Esophagus squamous epithelium (tissue), 5 donors: ENCODE data around the gene RASAL2. TPM values are rescaled to one million over a fixed set of nuclear protein-coding genes. Genes with fewer than 3 reads are reported as not detected.
A peak's percentile ranks its signal among the peaks of the same experiment; 100 is the strongest.
"Not testable (repeated sequence)": the region's sequence is repeated elsewhere in the genome, so short reads cannot be mapped to it uniquely, and the experiment has no call there.

Experiments
- DNase-seq: peaks from one replicate; lab custom pipeline; 2025; lab: John Stamatoyannopoulos, UW
- H3K27ac ChIP-seq, 4 donors: fragments of 200-600 bp; sonication (generic); one replicate each; pipeline ENCODE4 v1.5.1; 2016 to 2019; ENCODE audit warnings: mild to moderate bottlenecking in 1 of 4
- H3K27me3 ChIP-seq, 4 donors: fragments of 200-600 bp; sonication (generic); 1 replicate in 3 of 4; 2 replicates in 1 of 4; pipeline versions ENCODE4 v1.5.1 to v1.6.0; 2017 to 2021; ENCODE audit warnings: antibody characterized with exemption in 1 of 4
- H3K36me3 ChIP-seq, 3 donors: fragments of 200-600 bp; sonication (generic); one replicate each; pipeline ENCODE4 v1.5.1; 2016 to 2019
- H3K4me1 ChIP-seq, 3 donors: fragments of 200-600 bp; sonication (generic); one replicate each; pipeline ENCODE4 v1.5.1; 2017 to 2019
- H3K4me3 ChIP-seq, 4 donors: fragments of 200-600 bp; sonication (generic); 1 replicate in 3 of 4; 2 replicates in 1 of 4; pipeline ENCODE4 v1.5.1; 2016 to 2019; ENCODE audit warnings: mild to moderate bottlenecking in 2 of 4, moderate library complexity in 1 of 4
- H3K9me3 ChIP-seq, 3 donors: fragments of 200-600 bp; sonication (generic); one replicate each; pipeline ENCODE4 v1.5.1; 2016 to 2019
- CTCF ChIP-seq, 6 experiments: fragments of 450-650 bp in 4 of 6; fragments of 200-600 bp in 2 of 6; sonication (generic) in 2 of 6; IDR thresholded peaks; one replicate each; pipeline ENCODE4 v1.5.1; 2016 to 2019; ENCODE audit warnings: antibody characterized with exemption in 6 of 6, mild to moderate bottlenecking in 4 of 6, moderate library complexity in 4 of 6
- POLR2A ChIP-seq, 4 donors: fragments of 450-650 bp; IDR thresholded peaks; one replicate each; pipeline ENCODE4 v1.6.1; 2017; ENCODE audit warnings: antibody characterized with exemption in 4 of 4, mild to moderate bottlenecking in 4 of 4, moderate library complexity in 3 of 4
- WGBS, 2 donors: methylation state at CpG; one replicate each; pipeline ENCODE4 v1.1.5; 2018; 5-methylcytosine and 5-hydroxymethylcytosine counted together
- intact Hi-C: fragments of 100-400 bp; cut with DNase I; formaldehyde crosslinking; loops from one replicate; pipeline ENCODE4 v1.15.0; 2022
- total RNA-seq, 4 donors: library from RNA; depleted of rRNA; stranded (reverse); fragments of >200 nt; gene quantifications; one replicate each; pipeline ENCODE4 v1.1.0, GENCODE V29; 2016
- donor health status: DM: yes; HTN: yes; CAD: no.

Gene RASAL2
- total RNA-seq, 4 donors from 2014 or later: 20.4 to 29.8 (median 25.5) TPM

DNA sequence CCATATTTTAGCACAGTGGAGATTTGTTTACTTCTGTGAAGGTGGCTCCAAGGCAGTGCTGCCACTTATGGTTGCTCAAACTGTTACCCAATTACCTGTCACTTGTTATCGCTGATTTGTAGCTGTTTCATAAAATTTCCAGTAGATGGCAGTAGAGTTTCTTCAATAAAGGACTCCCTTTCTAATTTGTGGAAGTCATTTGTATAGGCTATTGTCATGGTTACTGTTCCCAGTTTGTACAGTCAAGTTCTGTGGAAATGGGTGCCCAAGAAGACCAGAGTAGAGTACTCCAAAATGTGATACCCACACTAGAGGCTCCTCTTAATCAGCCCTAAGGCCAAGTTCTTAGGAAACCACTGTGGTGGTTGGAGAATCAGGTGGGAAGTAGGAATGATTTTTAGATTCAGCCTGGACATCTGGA, 216.8 kb downstream of the RASAL2 start:
- 0% methylated on average over 1 of the region's 1 CpG for WGBS, 2 donors
- intact Hi-C loops: no loop called here

DNA sequence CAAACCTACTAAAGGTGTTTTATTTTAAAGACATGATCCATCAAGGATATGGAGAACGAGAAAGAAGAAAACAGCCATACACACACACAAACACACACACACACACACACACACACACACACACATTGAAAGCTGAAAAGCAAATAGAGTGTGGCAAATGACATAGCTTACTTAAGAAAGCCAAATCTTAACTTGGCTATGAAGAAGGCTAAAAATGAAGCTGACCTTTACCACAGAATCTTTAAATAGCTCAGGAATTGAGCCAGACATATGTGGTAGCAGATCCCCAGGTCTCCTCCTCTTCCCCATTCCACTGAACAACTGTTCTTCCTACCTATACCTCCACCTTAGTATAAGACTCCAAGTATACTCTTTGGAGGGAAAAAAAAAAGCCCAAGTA, 217.3 kb downstream of the RASAL2 start:
- 29 to 67% methylated on average over 1 of the region's 1 CpG for WGBS, 2 donors
- TF ChIP-seq POLR2A (IDR thresholded peaks at IDR 0.05) (no peak), CTCF (IDR thresholded peaks at IDR 0.05) (no peak)
- no peaks in the 10 kb centered on the region for H3K27me3 ChIP-seq
- H3K27ac ChIP-seq: no peak overlapping the region
- intact Hi-C loops: no loop called here
- H3K4me1 ChIP-seq: peaks cover 0 to 18% (median 0%) of the 10 kb centered on the region in 3 donors
- no peak for DNase-seq
- H3K9me3 ChIP-seq: no peaks in the 10 kb centered on the region
- no peak overlapping the region for H3K4me3 ChIP-seq
- no peaks in the 10 kb centered on the region for H3K36me3 ChIP-seq

More for the DNA sequence above, 216.8 kb downstream of the RASAL2 start:
- DNase-seq: no peak
- TF ChIP-seq CTCF (IDR thresholded peaks at IDR 0.05): peak; percentile 35 to 86 (median 76)
- TF ChIP-seq POLR2A (IDR thresholded peaks at IDR 0.05): no peak
- no peaks in the 10 kb centered on the region for H3K36me3 ChIP-seq
- no peaks in the 10 kb centered on the region for H3K9me3 ChIP-seq
- no peak overlapping the region for H3K27ac ChIP-seq
- no peak overlapping the region for H3K4me3 ChIP-seq
- H3K27me3 ChIP-seq: no peaks in the 10 kb centered on the region
- H3K4me1 ChIP-seq: peaks cover 0 to 18% (median 0%) of the 10 kb centered on the region in 3 donors

DNA sequence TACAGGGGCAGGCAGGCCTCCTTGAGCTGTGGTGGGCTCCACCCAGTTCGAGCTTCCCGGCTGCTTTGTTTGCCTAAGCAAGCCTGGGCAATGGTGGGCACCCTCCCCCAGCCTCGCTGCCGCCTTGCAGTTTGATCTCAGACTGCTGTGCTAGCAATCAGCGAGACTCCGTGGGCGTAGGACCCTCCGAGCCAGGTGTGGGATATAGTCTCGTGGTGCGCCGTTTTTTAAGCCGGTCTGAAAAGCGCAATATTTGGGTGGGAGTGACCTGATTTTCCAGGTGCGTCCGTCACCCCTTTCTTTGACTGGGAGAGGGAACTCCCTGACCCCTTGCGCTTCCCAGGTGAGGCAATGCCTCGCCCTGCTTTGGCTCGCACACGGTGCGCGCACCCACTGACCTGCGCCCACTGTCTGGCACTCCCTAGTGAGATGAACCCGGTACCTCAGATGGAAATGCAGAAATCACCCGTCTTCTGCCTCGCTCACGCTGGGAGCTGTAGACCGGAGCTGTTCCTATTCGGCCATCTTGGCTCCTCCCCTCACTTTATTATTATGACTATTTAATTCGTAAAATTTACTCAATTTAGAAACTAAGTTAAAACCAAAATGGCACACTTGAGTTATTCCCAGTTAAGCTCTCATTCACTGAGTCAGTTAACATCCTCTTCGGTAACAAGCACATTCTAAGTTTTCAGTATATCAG, 226.5 kb downstream of the RASAL2 start:
- DNase-seq, intact Hi-C loops, H3K27me3 ChIP-seq, H3K9me3 ChIP-seq, H3K36me3 ChIP-seq: not testable (repeated sequence)
- Histone ChIP-seq H3K4me3 (peak overlapping the region; percentile 24 to 57 (median 42)), H3K4me1 (peaks cover 0 to 32% (median 6%) of the 10 kb centered on the region in 3 donors), H3K27ac (peak overlapping the region; percentile 48 to 82 (median 73))
- peak in 1 of 6 experiments; percentile 14 for TF ChIP-seq CTCF (IDR thresholded peaks at IDR 0.05)
- WGBS, 2 donors: 60 to 78% methylated on average over 10 to 14 of the region's 30 CpGs

GRCh38 chr1:178323067-178323466, 229.2 kb downstream of the RASAL2 start:
- no peak for DNase-seq
- Histone ChIP-seq H3K4me1 (peaks cover 0 to 32% (median 6%) of the 10 kb centered on the region in 3 donors), H3K9me3 (no peaks in the 10 kb centered on the region), H3K4me3 (no peak overlapping the region), H3K27me3 (no peaks in the 10 kb centered on the region), H3K36me3 (no peaks in the 10 kb centered on the region), H3K27ac (peak overlapping the region in 2 of 4 donors; percentile 9 to 20)
- WGBS, 2 donors: 36 to 48% methylated on average over 1 of the region's 1 CpG
- intact Hi-C loops: no loop called here
- no peak for TF ChIP-seq POLR2A (IDR thresholded peaks at IDR 0.05)
- TF ChIP-seq CTCF (IDR thresholded peaks at IDR 0.05): no peak

GRCh38 chr1:178324003-178324402, 230.1 kb downstream of the RASAL2 start:
- no peak for DNase-seq
- 39 to 46% methylated on average over 1 of the region's 1 CpG for WGBS, 2 donors
- Histone ChIP-seq H3K27ac (peak overlapping the region in 2 of 4 donors; percentile 28 to 31), H3K36me3 (no peaks in the 10 kb centered on the region), H3K27me3 (no peaks in the 10 kb centered on the region), H3K4me3 (no peak overlapping the region), H3K4me1 (peaks cover 0 to 32% (median 6%) of the 10 kb centered on the region in 3 donors), H3K9me3 (no peaks in the 10 kb centered on the region)
- intact Hi-C loops: no loop called here
- TF ChIP-seq CTCF (IDR thresholded peaks at IDR 0.05): no peak
- no peak for TF ChIP-seq POLR2A (IDR thresholded peaks at IDR 0.05)
